Cardiac muscle cell (in vitro differentiated cells and primary cell): ENCODE data around the gene CHRNE. TPM values are rescaled to one million over a fixed set of nuclear protein-coding genes. Genes with fewer than 3 reads are reported as not detected.

Source experiments
- DNase-seq, 2 donors: peaks; one replicate each; pipeline versions ENCODE4 v3.0.0 to v3.0.0-alpha.2; 2010 to 2017; ENCODE audit warnings: low read depth in 1 of 2, low spot score in 1 of 2
- H3K27ac ChIP-seq: fragments of 200-600 bp; sonication (generic); 2 replicates; pipeline ENCODE4 v1.5.1; 2016
- H3K27me3 ChIP-seq: fragments of 200-600 bp; sonication (generic); 2 replicates; pipeline ENCODE4 v1.6.0; 2016; ENCODE audit warnings: control low read depth
- H3K36me3 ChIP-seq: fragments of 200-600 bp; sonication (generic); 2 replicates; pipeline ENCODE4 v1.5.1; 2016; ENCODE audit warnings: control low read depth
- H3K4me1 ChIP-seq: fragments of 200-600 bp; sonication (generic); 2 replicates; pipeline ENCODE4 v1.8.1; 2017; ENCODE audit warnings: low read depth, mild to moderate bottlenecking, mixed run types
- H3K4me3 ChIP-seq: fragments of 200-600 bp; sonication (generic); 2 replicates; pipeline ENCODE4 v1.5.1; 2016; ENCODE audit warnings: mild to moderate bottlenecking
- H3K9me3 ChIP-seq: fragments of 200-600 bp; sonication (generic); 2 replicates; pipeline ENCODE4 v1.5.1; 2017; ENCODE audit warnings: low read depth, mild to moderate bottlenecking, control low read depth
- CTCF ChIP-seq: IDR thresholded peaks from 2 replicates; pipeline ENCODE4 v1.5.1; 2012; ENCODE audit warnings: low read depth, mild to moderate bottlenecking, low read length
- polyA plus RNA-seq: library from polyadenylated mRNA; unstranded; fragments of >200 nt; fragmentation: Nextera tagmentation; extraction: Ambion mirVana; gene quantifications from 2 replicates; pipeline ENCODE4 v1.2.1, GENCODE V29; 2016
- total RNA-seq: library from RNA; depleted of rRNA; stranded (reverse); fragments of >200 nt; gene quantifications from 2 replicates; pipeline ENCODE4 v1.2.3, GENCODE V29; 2016

Gene CHRNE
- total and polyA plus RNA-seq, 2 experiments from 2014 or later = 1.1 to 1.5 TPM

- Histone ChIP-seq H3K4me3 (no peak overlapping the region), H3K36me3 (no peaks in the 10 kb centered on the region), H3K27me3 (no peaks in the 10 kb centered on the region), H3K9me3 (no peaks in the 10 kb centered on the region), H3K27ac (no peak overlapping the region), H3K4me1 (peaks cover 5% of the 10 kb centered on the region)
- no peak for DNase-seq
- no peak for TF ChIP-seq CTCF
Measured at GRCh38 chr17:4902540-4902939, 358 bp downstream of the CHRNE start.

GRCh38 chr17:4901648-4902344, 1.1 kb downstream of the CHRNE start:
- no peaks in the 10 kb centered on the region for H3K27me3 ChIP-seq
- no peak overlapping the region for H3K4me3 ChIP-seq
- no peak overlapping the region for H3K27ac ChIP-seq
- H3K9me3 ChIP-seq = no peaks in the 10 kb centered on the region
- H3K36me3 ChIP-seq = no peaks in the 10 kb centered on the region
- no peak for DNase-seq
- no peak for TF ChIP-seq CTCF
- peaks cover 5% of the 10 kb centered on the region for H3K4me1 ChIP-seq

GRCh38 chr17:4901108-4901647, 1.7 kb downstream of the CHRNE start:
- TF ChIP-seq CTCF = no peak
- Histone ChIP-seq H3K4me3 (no peak overlapping the region), H3K4me1 (peaks cover 5% of the 10 kb centered on the region), H3K9me3 (no peaks in the 10 kb centered on the region), H3K27ac (no peak overlapping the region), H3K27me3 (no peaks in the 10 kb centered on the region), H3K36me3 (no peaks in the 10 kb centered on the region)
- DNase-seq = no peak

GRCh38 chr17:4900231-4901107, 2.4 kb downstream of the CHRNE start:
- Histone ChIP-seq H3K36me3 (no peaks in the 10 kb centered on the region), H3K9me3 (no peaks in the 10 kb centered on the region), H3K4me3 (no peak overlapping the region), H3K27me3 (no peaks in the 10 kb centered on the region), H3K27ac (no peak overlapping the region), H3K4me1 (peaks cover 5% of the 10 kb centered on the region)
- TF ChIP-seq CTCF = no peak
- DNase-seq = no peak

GRCh38 chr17:4899341-4900230, 3.3 kb downstream of the CHRNE start, which contains the start of gene C17orf107:
C17orf107 (plus strand) TSS chr17:4899536; CDS start chr17:4899763, 227 bp downstream.
- Histone ChIP-seq H3K4me1 (peaks cover 5% of the 10 kb centered on the region), H3K27ac (no peak within 1 kb of the TSS), H3K4me3 (peak within 1 kb of the TSS; percentile 26), H3K36me3 (peaks cover 3% of the 10 kb centered on the region), H3K27me3 (no peaks in the 10 kb centered on the region), H3K9me3 (no peaks in the 10 kb centered on the region)
- peak; percentile 56 to 89 for DNase-seq
- TF ChIP-seq CTCF = peak; percentile 7
